HG02852 (cell line): ENCODE results near the gene GASK1A.

ENCODE experiments used
- ATAC-seq: cut with Tn5 transposase; IDR thresholded peaks from one replicate; pipeline ENCODE4 v1.9.1; 2021; ENCODE audit warnings: mild to moderate bottlenecking, moderate library complexity; ENCODE audit not compliant: unreplicated experiment

The GASK1A gene

DNA sequence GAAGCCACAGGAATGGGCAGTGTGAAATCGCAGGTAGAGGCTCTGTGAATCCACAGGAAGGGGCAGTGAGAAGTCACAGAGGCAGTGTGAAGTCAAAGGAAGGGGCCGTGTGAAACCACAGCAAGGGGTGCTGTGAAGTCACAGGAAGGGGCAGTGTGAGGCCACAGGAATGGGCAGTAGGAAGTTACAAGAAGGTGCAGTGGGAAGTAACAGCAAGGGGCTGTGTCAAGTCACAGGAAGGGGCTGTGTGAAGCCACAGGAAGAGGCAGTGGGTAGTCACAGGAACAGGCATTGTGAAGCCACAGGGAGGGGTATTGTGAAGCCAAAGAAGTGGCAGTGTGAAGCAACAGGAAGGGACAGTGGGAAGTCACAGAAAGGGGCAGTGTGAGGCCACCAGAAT lies 34.1 kb downstream of the GASK1A start:
- no peak for ATAC-seq

DNA sequence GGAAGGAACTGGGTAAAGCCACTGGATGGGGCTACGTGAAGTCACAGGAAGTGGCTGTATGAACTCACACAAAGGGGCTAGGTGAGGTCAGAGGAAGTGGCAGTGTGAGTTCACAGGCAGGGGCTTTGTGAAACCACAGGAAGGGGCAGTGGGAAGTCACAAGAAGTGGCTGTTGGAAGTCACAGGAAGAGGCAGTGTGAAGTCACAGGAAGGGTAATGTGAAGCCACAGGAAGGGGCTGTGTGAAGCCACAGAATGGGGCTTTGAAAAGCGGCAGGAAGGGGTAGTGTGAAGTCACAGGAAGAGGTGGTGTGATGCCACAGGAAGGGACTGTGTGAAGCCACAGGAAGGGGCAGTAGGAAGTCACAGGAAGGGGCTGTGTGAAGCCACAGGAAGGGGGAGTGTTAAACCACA lies 34.6 kb downstream of the GASK1A start:
- ATAC-seq, result no peak

- no peak for ATAC-seq
Measured at GRCh38 chr3:43014241-43014640, 35.1 kb downstream of the GASK1A start.

- ATAC-seq, result no peak
Measured at GRCh38 chr3:43014956-43015355, 35.8 kb downstream of the GASK1A start.

DNA sequence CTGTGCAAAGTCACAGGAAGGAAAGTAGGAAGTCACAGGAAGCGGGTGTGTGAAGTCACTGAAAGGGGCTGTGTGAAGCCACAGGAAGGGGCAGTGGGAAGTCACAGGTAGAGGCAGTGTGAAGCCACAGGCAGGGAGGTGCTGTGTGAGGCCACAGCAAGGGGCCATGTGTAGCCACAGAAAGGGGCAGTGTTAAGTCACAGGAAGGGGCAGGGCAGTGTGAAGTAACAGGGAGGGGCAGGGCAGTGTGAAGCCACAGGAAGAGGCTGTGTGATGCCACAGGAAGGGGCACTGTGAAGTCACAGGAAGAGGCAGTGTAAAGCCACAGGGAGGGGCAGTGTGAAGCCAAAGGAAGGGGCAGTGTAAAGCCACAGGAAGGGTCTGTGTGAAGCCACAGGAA lies 36.5 kb downstream of the GASK1A start:
- ATAC-seq, result no peak

DNA sequence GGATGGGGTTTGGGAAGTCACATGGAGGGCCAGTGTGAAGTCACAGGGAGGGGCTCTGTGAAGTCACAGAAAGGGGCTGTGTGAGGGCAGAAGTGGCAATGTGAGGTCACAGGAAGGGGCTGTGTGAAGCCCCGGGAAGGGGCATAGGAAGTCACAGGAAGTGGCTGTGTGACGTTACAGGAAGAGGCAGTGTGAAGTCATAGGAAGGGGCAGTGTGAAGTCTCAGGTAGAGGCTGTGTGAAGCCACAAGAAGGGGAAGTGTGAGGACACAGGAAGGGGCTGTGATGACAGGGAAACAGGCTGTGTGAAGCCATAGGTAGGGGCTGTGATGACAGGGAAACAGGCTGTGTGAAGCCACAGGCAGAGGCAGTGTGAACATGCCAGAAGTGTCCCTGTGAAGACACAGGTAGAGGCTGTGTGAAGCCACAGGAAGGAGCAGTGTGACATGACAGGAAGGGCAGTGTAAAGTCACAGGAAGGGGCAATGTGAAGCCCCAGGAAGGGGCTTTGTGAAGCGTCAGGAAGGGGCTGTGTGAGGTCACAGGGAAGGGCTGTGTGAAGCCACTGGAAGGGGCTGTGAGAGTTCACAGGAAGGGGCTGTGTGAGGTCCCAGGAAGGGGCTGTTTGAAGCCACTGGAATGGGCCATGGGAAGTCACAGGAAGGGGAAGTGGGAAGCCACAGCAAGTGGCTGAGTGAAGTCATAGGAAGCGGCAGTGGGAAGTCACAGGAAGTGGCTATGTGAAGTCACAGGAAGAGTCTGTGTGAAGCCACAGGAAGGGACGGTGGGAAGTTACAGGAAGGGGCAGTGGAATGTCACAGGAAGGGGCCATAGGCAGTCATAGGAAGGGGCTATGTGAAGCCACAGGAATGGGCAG lies 37.1 kb downstream of the GASK1A start:
- no peak for ATAC-seq

- ATAC-seq, result no peak
Measured at GRCh38 chr3:43017004-43017403, 37.9 kb downstream of the GASK1A start.

DNA sequence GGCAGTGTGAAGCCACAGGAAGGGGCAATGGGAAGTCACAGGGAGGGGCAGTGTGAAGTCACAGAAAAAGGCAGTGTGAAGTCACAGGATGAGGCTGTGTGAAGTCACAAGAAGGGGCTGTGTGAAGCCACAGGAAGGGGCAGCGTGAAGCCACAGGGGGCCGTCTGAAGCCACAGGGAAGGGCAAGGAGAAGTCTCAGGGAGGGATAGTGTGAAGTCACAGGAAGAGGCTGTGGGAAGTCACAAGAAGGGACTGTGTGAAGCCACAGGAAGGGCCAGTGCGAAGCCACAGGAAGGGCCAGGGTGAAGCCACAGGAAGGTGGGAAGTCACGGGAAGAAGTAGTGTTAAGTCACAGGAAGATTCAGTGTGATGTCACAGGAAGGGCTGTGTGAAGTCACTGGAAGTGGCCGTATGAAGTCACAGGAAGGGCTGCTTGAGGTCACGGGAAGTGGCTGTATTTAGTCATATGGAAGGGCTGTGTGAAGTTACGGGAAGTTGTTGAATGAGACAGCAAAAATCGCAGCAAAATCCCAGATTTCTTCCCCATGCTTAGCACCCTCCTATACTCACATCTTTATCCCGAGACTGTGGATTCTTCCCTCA lies 38.6 kb downstream of the GASK1A start:
- ATAC-seq, result no peak

DNA sequence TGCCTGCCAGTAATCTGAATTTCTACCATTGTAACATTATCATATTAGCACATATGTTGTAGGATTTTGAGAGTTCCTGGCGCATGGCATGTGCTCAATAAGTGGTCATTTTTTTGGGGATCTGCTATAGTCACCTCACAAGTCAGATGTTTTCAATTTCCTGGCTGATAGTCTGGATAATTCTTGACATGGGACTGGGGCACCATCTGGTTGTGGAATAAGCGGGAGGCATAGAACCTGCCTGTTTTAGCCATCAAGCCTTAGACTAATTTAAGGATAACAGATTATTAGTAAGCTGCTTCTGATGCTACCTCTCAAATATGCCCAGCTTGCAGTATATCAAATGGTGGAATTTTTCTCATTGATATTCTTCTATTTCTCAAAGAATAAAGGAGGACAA lies 39.1 kb downstream of the GASK1A start:
- ATAC-seq, result no peak

- ATAC-seq, result no peak
Measured at GRCh38 chr3:43019006-43019809, 40.1 kb downstream of the GASK1A start.

DNA sequence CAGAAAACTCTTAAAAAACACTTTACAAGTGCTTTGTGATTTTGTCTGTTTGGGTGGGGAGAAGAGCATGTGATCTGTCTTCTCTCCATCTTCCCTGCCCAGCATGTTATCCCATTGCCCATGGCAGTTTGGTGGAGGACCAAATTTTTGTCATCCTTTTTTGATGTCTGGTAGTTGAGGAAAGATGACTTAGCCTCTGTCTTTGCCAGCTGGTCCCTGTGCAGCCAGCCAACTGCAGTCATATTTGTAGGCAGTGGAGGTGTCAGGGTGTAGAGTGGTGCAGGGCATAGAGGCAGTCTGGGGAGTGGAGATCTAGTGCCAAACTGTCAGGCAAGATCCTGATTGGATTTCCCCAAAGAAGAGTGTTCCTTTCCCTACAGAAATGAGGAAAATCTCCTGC lies 40.7 kb downstream of the GASK1A start:
- no peak for ATAC-seq

DNA sequence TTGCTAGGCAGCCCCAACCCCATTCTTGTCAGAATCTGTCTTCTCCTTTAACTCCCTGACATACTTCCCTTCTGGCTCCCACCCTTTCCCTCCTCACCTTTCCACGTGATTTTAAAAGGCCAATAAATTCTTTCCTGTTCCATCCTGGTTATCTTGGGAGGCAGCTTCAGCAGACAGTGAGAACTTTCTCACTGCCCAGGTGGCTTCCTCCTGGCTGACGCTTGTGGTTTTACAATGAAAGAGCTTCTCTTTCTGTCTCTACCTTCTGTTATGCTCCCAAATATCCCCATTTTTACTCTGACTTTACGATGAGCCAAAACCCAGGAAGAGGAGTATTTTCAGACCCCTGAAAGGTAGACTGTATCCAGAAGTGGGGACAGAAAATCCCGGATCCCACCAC lies 42.1 kb downstream of the GASK1A start:
- ATAC-seq, result no peak

DNA sequence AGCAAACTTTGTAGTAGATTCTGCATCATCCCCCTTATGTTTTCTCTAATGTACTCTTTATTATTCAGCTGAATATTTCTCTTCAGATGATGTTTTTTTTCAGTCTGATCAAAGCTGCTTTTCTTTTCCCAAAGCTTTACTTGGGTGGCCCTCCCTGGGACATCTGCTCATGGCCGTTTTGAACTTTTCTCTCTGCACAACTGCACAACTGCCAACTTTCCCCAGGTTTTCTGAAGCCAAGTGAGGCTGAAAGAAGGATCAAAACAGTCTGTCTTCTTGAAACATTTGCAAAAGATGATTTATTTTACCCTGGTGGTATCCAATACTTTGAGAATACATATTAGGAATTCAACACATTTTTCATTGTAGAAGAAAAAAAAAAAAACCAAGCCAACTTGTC lies 43.0 kb downstream of the GASK1A start:
- no peak for ATAC-seq

GRCh38 chr3:43023066-43023465 lies 44.0 kb downstream of the GASK1A start:
- ATAC-seq, result no peak

DNA sequence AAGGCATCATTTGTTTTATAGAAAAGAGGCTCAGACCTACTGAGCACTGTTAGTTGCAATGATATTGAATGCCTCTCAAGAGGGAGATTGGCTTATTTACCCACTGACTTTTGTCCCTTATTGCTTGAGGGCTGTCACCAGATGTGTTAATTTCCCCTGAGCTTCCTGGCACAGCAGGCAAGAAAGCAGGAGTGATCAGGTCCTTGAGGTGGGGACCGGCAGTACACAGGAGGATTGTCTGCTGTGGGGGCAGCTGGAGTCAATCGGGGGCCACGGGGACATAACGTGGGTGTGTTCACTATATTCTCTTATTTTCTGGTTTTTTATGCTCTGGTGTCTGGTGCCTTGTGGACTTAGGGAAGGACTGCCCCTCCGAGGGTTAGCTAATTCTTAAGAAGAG lies 44.6 kb downstream of the GASK1A start:
- no peak for ATAC-seq

DNA sequence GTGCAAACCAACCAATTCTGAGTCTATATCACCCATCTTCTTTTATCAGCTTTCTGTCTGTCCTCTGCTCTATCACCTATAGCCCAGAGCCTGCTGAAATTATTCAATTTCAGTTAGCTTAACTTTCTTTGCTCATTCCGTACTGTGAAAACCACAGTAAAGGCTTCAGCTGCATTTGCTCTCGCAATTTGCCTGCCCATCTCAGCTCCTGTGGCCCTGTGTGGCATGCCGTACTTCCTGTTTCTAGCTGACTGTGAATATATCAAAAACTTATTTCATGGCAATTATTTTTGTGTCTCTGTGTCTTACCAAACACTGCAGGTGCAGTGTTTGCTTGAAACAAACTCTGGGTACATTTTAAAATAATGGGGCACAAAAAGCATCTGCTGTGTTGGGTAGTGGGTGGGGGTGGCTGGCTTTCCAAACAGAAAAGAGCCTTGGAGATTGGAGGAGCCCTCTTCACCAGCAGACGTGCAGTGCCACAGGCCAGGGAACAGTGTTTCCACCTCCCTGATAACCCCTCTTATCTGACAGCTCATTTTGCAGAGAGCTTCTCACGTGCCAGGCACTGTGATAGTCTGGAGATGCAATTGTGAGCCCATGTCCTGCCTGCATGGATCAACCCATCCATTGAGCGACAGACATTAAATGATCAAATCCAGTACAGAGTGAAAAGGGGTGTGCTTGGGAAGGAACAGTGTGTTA lies 45.2 kb downstream of the GASK1A start:
- no peak for ATAC-seq

DNA sequence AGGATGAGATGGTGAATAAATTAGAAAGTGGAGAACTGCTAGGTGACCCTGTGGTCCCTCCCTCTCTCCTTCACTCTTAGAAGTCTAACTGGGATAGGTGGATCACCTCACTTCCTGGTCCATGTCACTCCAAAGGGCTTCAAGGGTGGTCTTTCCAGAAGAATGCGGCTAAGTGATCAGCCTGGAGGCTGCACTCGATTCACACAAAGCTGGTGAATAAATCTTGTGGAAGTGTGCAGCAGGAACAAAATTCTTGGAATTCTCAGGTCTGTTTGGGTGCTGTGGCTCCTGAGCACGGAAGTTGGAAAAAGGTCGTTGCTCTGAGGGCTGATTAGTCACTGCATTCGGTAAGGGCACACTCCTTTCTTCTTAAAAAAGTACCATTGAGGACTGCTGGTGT lies 46.3 kb downstream of the GASK1A start:
- ATAC-seq, result no peak

GRCh38 chr3:43028001-43028400 lies 48.9 kb downstream of the GASK1A start:
- no peak for ATAC-seq

GRCh38 chr3:43028678-43029490 lies 49.8 kb downstream of the GASK1A start:
- no peak for ATAC-seq
